ENCODE results near the gene SLC35A2.

Gene SLC35A2

DNA sequence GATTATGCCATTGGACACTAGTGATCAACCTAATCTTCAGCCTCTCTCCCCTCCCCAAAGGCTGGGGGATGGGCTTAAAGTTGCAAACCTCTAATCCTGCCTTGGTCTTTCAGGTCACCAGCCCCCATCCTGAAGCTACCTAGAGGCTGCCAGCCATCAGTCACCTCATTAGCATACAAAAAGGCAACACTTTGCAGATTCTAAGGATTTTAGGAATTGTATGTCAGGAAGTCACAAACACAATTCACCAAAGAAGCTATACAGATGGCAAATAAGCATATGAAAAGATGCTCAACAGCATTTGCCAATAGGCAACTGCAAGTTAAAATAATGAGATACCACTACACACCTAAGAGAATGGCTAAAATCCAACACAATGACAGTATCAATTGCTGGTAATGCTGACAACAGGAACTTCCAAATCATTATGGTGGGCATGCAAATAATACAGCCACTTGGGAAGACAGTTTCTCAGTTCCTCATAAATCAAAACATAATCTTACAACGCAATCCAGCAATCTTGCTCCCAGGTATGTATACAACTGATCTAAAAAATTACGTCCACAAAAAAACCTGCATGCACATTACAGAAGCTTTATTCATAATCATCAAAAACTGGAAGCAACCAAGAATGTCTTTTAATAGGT, 16.4 kb upstream of the SLC35A2 start:
- in situ Hi-C loops (cut with MboI; ENCODE audit: low sequenced_read_pairs), result no loop called here

DNA sequence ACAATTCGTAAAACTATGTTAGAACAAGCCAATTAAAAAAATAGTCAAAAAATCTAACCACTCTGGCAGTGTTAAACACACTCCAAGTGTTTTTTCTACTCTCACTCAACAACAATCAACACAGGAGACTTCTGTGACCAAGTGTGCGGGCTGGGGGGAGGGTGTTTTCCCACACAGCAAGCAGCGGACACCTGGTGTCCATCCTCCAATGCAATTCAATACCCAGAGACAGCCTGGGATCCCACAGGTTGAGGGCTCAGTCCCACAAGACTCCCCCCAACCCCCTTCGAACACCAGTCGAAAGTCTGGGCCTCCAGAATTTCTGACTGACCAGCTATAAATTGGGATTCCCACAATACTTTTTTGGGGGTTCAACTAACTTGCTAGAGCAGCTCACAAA, 15.7 kb upstream of the SLC35A2 start:
- in situ Hi-C loops (cut with MboI; ENCODE audit: low sequenced_read_pairs), result no loop called here

DNA sequence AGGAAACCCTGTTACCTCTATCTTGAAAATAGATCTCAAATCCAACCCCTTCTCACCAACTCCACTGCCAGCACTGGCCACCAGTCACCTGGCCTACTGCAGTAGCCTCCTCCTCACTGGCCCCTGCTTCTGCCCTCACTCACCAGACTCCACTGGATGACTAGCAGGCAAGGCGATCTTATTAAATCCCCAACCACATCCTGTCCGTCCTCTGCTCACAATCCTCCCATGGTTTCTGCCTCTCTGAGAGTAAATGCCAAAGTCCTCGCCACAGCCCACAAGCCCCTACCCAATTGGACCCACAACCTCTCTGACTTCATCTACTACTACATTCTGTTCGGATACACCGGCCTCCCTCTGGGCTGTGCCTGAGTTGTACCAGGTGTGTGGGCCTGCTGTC, 12.8 kb upstream of the SLC35A2 start:
- in situ Hi-C loops (cut with MboI; ENCODE audit: low sequenced_read_pairs), result no loop called here

DNA sequence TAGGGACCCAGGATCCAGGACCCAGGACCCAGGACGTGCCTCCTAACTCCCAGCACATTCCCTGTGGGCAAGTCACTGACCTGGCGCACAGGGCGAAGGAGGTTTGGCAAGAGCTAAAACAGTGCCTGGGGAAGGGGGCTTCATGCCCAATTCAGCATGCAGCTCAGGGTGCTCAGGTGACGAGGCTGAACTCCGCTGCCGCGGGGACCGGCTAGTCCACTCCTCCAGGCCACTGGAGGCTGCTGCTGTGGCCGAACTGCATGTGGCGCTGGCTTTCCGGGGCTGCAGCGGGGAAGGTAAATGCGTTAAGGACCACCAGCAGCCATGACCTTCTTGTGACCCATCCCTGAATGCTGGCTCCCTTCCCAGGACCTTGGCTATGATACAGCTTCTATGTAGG, 12.3 kb upstream of the SLC35A2 start:
- in situ Hi-C loops (cut with MboI; ENCODE audit: low sequenced_read_pairs), result no loop called here

DNA sequence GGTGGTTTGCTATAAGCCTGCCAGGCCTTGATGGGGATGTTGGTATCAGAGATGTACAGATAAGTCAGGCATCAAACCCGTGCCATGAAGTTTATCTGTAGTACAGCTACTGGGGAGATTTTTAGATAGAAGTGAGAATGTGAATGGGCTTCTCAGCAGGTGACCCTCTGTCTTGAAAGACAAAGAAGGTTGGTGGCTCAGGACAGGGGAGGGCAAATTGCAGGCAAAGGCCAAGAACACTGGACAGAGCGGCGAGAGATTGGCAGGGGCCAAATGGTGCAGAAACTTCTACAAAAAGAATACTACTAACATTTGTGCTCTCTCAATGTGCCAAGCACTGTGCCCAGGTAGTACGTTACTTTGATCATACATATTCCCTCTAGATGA, 9.3 kb upstream of the SLC35A2 start:
- in situ Hi-C loops (cut with MboI; ENCODE audit: low sequenced_read_pairs), result no loop called here

DNA sequence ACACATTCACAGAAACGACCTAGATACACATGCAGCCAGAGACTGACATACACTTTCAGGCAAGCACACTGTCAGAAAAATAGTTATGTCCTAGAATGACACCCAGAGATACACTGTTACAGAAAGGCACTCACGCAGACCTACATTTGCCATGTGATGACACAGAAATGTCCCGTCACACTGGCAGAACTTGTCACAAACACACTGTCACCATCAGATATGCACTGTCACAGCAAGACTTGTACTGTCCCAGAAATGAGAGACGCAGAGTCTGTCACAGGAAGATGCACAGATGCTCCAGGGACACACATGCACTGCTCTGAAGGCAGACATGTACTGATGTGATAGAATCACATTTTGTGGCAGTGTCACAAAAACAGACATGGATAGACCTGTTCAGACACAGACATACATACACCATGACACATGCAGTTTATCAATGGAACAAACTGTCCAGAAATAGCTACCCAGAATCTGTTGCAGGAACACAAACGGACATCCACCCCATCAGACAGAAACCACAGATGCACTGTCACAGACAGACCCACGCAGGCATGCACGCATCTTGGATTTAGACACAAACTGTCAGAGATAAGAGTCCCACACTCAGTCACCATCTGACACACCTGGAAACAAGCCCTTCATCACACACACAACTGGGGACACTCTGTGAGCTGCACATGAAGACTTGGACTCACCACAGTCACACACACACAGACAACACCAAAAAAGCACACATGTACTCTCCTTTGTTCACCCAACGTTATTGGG, 8.7 kb upstream of the SLC35A2 start:
- in situ Hi-C loops (cut with MboI; ENCODE audit: low sequenced_read_pairs), result no loop called here

DNA sequence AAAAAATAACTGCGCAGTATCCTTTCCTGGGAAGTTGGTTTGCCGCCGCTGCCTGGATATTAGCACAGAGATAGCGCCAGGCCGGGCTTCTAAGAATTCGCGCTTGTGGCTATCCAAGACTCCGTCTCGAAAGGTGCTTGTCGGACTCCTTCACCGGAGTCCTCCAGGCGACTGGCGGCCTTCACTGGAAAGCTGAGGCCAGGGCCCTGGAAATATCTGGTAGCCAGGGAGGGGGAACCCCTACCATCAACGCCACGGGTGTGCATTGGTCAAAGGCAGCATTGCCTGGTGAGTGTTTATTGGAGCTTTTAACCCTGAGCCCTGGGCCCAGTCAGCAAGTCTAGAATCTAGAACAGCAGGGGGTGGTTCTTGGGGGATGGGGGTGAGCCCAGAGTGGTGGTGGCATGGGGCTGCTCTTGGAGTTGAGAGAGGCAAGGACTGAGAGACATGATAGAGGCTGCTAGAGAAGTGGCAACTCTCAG, 8.0 kb upstream of the SLC35A2 start:
- in situ Hi-C loops (cut with MboI; ENCODE audit: low sequenced_read_pairs), result no loop called here

DNA sequence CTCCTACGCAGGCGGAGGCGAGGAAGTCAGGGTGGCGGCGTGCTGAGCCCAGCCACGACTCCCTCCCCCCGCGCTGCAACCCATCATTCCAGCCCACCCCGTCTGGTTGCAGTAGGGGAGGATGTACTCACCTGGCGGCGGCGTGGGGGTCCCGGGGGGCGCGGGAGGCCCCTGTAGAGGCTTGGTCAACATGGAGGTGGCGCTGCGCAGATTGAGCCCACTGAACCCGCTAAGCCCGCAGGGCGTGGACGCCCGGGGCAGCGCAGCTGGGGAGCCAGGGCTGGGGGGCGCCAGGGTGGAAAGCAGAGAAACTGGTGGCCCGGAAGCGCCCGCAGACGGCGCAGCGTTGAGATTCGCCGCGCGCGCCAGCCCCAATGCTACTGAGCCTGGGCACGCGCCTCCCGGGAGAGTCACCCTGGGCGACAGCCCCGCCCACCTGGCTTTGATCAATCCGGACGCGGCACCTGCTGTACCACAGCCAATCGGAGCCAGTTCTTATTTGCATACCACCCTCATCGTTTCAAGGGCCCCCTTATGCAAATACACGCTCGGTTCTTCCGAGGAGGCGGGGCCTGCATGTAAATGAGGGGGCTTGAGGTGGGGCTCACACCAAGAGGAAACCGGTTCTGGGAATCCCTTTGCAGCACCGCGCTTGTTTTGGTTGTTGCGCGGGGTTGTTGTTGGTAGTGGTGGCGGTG, 7.3 kb upstream of the SLC35A2 start, which contains the start of gene PIM2:
TSS of gene PIM2 (minus strand) at position 382 of the 698 bp plus-strand sequence. CDS start at position 192, 190 bp downstream.
- in situ Hi-C loops (cut with MboI; ENCODE audit: low sequenced_read_pairs), result no loop called here

DNA sequence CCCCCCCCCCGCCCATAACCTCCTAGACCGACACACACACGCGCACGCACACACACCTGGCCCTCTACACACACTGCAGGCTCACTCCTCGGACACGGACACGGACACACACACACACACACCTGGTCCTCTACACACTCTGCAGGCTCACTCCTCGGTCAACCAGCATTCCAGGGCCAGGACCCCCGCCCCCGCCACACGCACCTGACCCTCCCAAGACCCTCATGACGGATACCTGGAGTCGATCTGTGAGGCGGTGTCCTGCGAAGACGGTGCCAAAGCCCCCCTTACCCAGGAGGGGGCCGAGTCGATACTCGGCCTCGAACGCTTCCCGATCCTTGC, 6.8 kb upstream of the SLC35A2 start:
- in situ Hi-C loops (cut with MboI; ENCODE audit: low sequenced_read_pairs), result no loop called here

DNA sequence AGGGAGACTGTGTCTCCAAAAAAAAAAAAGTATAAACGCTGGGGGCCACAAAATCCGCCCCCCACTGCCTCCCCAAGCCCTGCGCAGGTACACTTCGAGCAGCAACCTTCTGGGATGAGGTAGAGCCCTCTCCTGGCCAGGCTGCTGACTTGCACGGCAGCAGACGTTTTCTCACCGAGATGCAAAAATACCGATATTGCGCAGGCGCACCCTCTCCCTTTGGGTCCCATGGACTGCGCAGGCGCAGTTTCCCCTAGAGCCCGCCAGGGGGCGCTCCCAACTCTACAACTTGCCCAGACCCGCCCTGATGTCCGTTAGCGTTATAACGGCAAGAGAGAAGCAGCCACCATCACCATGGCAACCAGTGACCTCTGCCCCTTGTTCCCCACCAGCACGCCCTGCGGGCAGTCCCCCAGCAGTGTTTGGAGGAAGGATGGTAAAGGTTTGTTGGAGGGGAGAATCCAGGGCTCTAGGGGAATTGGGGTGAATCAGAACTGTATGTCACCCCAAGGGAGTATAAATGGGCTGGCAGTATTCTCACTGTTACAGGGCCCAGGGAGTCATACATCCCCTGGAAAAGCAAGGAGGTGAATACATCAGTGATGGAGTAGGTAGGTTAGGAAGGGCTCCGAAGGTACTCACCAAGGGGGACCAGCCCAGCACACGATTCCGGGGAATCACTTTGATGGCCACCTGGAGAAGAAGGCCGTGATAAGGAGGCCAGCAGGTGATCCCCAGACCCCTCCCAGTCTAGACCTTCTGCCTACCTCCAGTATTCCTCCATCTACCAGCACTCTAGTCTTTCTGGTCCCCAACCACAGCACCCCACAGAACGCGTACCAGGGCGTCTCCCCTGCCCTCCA, 5.9 kb upstream of the SLC35A2 start:
- in situ Hi-C loops (cut with MboI; ENCODE audit: low sequenced_read_pairs), result no loop called here

DNA sequence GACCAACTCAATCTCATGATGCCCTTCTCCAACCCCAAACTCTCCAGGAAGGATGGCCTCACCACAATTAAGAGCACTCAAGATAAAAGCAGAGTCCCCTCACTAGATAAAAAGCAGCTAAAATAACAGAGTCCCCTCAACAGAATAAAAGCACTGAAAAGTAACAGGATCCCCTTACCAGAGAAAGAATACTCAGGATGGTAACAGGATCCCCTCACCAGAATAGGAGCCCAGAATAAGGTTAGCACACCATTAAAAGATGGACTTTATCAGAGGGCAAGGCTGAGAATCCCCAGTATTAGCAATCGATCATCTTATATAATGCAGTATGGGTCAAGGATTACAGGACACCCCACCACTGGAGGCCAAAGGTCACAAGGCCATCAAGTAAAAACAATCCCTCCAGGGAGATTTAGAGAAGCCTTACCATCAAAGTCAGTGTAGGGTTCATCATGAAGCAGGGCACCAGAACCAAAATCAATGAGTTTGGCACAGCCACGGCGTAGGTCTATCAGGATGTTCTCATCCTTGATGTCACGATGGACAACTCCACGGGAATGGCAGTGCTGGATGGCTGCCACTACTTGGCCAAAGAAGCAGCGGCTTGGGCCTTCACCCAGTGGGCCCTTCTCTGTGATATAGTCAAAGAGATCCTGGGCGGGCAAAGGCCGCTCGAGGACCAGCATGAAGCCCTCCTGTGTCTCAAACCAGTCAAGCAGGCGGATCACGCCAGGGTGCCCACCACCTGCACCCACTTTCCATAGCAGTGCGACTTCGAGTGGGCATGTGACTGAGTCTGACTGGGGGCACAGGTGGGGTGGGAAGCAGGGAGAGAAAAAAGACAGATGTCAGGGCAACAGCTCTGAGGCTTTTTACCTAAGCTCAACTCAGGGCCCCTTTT, 3.4 kb upstream of the SLC35A2 start:
- in situ Hi-C loops (cut with MboI; ENCODE audit: low sequenced_read_pairs), result no loop called here

DNA sequence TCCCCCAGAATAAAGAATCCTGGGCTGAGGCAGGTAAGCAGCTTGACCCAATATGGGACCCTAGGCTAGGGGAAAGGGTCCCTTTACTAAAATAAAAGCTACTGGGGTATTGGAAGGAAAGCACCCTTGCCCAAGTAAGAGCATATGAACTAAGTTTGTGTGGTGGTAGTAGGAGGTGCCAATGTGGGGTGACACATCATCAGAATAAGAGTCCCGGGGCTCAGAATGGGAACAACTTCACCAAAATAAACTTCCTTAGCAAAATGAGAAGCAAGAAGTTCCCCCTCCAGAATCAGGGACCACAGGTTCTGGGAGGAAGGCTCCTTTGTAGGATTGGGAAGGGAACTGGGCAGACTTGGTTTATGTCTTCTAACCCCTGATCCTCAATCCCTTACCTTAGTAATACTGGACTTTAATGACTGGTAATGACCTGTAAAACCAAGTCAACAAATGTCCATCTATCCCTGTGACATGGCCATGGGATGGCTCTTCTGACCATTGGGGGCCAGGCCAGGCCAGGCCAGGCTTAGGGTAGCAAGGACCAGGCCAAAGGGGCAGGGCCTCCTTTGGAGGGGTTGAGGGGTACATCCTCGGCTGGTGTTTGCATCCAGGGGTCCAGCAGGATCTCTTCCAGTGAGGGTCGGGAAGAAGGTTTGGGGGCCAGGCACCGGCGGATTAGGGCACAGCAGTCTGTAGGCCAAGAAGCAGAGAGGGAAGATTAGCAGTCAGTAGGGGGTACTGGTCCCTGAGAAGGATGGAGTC, 2.3 kb upstream of the SLC35A2 start:
- in situ Hi-C loops (cut with MboI; ENCODE audit: low sequenced_read_pairs), result no loop called here

DNA sequence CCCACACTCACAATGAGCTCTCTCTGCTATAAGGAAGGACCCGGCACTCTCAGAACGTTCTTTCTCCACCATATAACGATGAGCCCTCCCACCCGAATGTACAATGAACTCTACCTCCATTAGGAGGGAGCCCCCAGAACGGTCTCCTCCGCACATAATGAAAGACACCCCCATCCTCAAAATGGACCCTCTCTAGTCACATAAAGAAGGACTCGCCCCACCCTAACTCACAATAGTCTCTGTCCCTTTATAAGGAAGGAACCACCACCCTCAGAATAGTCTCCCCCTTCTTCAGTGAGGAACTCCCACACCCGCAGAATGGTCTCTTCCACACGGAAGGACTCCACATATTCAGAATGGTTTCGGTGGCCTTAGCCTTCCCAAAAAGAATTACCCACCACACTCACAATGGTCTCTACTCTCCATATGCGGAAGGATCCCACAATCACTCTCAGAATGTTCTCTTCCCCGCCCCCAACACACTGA, 477 bp downstream of the SLC35A2 start:
- in situ Hi-C loops (cut with MboI; ENCODE audit: low sequenced_read_pairs), result no loop called here

DNA sequence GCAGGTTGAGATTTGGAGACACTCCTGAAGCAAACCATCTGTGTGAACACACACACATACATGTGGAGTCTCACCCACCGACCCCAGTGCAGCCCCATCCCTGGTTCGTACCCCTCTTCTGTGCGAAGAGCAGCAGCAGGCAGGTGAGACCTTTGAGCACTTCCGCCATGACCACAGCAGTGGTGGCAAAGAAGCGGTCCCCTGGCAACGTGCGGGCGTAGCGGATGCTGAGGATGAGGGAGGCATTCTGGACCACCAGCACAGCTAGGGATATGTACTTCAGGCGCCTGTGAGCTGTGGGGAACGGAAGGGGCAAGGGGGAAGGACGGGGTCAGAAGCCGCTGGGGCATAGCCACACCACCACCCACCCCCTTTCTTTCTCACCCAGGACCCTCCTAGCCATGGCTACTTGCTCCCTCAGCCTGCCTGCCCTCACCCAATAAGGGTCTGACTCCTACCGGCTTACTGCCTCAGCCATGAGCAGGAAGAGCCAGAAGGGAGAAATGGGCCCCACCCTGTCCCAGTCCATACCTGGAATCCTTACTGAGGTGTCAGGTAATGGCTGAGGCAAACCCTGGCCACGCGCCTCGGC, 1.6 kb downstream of the SLC35A2 start:
- in situ Hi-C loops (cut with MboI; ENCODE audit: low sequenced_read_pairs), result no loop called here

DNA sequence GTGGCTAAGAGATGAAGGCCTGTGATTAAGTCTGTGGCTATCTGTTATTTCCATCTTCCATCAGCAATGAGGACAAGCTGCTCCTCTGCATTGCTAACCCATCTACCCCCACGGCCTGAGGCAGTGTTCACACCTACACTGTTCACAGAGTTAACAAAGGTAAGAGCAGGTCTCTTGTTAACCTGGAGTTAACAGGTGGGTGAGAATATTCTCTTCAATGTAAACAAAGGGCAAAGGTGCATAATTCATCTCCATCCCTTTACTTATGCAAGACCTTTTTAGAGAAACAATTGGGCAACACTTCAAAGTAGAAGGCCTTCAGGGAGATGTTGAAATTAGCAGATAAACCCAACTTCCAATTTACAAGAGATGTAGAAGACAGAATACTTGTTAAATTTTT, 2.8 kb downstream of the SLC35A2 start:
- in situ Hi-C loops (cut with MboI; ENCODE audit: low sequenced_read_pairs), result no loop called here

DNA sequence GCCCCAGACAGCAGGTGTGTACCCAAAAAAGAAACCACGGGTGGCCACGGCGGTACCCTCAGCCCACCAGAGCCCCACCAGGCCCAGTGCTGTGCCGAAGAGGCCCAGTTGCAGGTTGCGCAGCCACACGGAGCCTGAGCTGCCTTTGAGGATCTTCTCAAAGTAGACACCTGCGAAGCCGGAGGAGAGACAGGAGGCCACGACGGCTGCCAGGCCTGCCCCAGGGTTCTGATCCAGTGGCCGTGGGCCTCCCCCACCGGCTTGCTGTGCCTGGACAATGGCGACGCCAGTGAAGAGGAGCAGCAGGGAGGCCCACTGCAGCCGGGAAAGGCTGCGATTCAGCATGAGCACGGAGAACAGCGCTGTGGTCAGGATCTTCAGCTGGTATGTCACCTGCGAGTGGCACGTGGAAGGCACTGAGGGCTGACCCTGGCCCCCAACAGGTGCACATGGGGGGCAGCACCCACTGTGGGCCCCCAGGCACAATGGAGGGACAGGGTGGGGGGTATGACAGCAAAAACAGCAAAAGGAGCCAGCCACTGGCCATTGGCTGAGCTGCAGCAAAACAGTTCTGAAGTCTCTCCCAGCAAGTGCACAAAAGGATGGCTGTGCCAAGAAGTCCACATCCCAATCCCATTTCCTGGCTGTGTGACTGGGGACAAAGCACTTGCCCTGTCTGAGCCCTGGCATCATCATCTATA, 6.2 kb downstream of the SLC35A2 start:
- in situ Hi-C loops (cut with MboI; ENCODE audit: low sequenced_read_pairs), result no loop called here

DNA sequence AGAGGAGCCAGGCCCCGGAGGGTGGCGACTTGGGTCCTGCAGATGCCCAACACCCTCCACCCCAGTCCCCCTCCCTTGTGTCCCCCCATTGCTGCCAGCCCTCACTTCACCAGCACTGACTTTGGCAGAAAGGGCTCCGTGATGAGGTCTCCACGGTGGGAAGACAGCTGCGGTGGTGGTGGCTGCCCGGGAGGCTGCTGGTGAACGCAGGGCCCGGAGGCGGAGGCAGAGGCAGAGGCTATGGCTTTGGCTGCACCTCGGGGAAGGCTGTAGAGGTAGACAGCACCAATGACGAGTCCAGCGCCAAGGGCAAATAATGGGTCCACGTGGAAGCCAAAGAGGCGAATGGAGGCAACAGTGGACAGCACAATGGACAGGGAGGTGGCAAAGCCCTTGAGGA, 6.8 kb downstream of the SLC35A2 start:
- in situ Hi-C loops (cut with MboI; ENCODE audit: low sequenced_read_pairs), result no loop called here

DNA sequence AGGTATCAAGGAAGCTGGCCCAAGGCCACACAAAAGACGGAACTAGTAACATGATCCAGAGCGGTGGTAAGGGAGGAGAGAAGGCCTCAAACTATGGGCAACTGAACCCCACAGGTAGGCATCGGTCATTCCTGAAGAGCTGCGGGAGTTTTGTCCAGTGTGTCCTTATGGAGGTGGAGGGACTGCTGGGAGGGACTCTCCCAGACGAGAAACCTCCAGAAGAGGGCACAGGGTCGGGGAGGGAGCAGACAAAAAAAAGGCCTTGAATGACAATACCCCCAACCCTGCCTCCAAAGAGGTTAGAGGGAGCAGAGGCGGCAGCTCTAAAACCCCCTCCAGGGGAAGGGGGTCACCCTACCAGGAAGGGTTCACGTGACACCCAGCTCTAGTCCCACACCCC, 7.3 kb downstream of the SLC35A2 start:
- in situ Hi-C loops (cut with MboI; ENCODE audit: low sequenced_read_pairs), result no loop called here
